GM12878 (cell line): ENCODE results near the gene PTPN20. TPM values are rescaled to one million over a fixed set of nuclear protein-coding genes. Genes with fewer than 3 reads are reported as not detected.

ENCODE experiments used
- ATAC-seq: fragments of 200-7000 bp; cut with Tn5 transposase; 3 replicates; pipeline ENCODE4 v1.9.1; 2020; ENCODE audit warnings: mild to moderate bottlenecking, moderate library complexity
- BruUV-seq: library from RNA; stranded (reverse); fragments of 400-500 nt; replicated peaks from 2 replicates; lab custom pipeline; 2021; lab: Mats Ljungman, UMichigan
- CTCF ChIA-PET: fragments of 300-600 bp; sonication (Branson Sonifier 250); formaldehyde crosslinking; extraction: SDS; loops from one replicate; lab custom pipeline; 2021; ENCODE audit warnings: inconsistent platforms; lab: Yijun Ruan, JAX
- POLR2A ChIA-PET: fragments of 350-600 bp; formaldehyde crosslinking; extraction: SDS; loops from one replicate; lab custom pipeline; 2021; ENCODE audit warnings: inconsistent platforms; lab: Charles Lee
- RAD21 ChIA-PET: fragments of 300-600 bp; sonication (Branson Sonifier 250); formaldehyde crosslinking; loops from one replicate; lab custom pipeline; 2023; ENCODE audit warnings: antibody characterized with exemption; ENCODE audit not compliant: unreplicated experiment; lab: Charles Lee
- SMC1A ChIA-PET: fragments of 300-600 bp; sonication (Branson Sonifier 250); formaldehyde crosslinking; loops from one replicate; lab custom pipeline; 2023; ENCODE audit not compliant: unreplicated experiment, uncharacterized antibody; lab: Charles Lee
- DNase-seq: peaks from one replicate; pipeline ENCODE4 v3.0.0-alpha.2; 2011; ENCODE audit warnings: low read depth, low spot score
- FAIRE-seq: peaks from 3 replicates; lab custom pipeline; 2011; peaks lifted over from hg19 to GRCh38; lab: Jason Lieb, UNC
- H2AFZ ChIP-seq: 2 replicates; pipeline ENCODE4 v1.6.0; 2011; ENCODE audit warnings: low read depth, low read length, control low read depth; ENCODE audit not compliant: control insufficient read depth
- H3K27ac ChIP-seq: 2 replicates; pipeline ENCODE4 v1.5.1; 2011; ENCODE audit warnings: control low read depth; ENCODE audit not compliant: control insufficient read depth, insufficient read depth
- H3K27me3 ChIP-seq, 2 experiments: replicated peaks in 1 of 2; 2 replicates each; pipeline versions ENCODE4 v1.6.0 to v1.6.1; 2011; ENCODE audit warnings: low read length in 1 of 2; ENCODE audit not compliant: control insufficient read depth in 2 of 2, insufficient read depth in 2 of 2
- H3K36me3 ChIP-seq, 2 experiments: 2 replicates each; pipeline ENCODE4 v1.5.1; 2011; ENCODE audit warnings: low read length in 1 of 2; ENCODE audit not compliant: control insufficient read depth in 2 of 2, insufficient read depth in 2 of 2
- H3K4me1 ChIP-seq: 2 replicates; pipeline ENCODE4 v1.6.1; 2011; ENCODE audit warnings: mild to moderate bottlenecking, low read length, moderate library complexity, mixed read lengths; ENCODE audit not compliant: control insufficient read depth, insufficient read depth
- H3K4me2 ChIP-seq: 2 replicates; pipeline ENCODE4 v1.6.0; 2011; ENCODE audit warnings: control low read depth; ENCODE audit not compliant: control insufficient read depth, insufficient read depth
- H3K4me3 ChIP-seq: fragments of 200-600 bp; sonication (generic); 2 replicates; pipeline ENCODE4 v1.5.1; 2016
- H3K79me2 ChIP-seq: 2 replicates; pipeline ENCODE4 v1.6.0; 2011; ENCODE audit warnings: low read length; ENCODE audit not compliant: control insufficient read depth, insufficient read depth
- H3K9ac ChIP-seq: 2 replicates; pipeline ENCODE4 v1.8.0; 2011; ENCODE audit warnings: low read length, control low read depth, mixed read lengths; ENCODE audit not compliant: control insufficient read depth, insufficient read depth
- H3K9me3 ChIP-seq: replicated peaks from 3 replicates; pipeline ENCODE4 v1.5.1; 2011; ENCODE audit warnings: mild to moderate bottlenecking, low read length; ENCODE audit not compliant: control insufficient read depth, insufficient read depth
- H4K20me1 ChIP-seq: 2 replicates; pipeline ENCODE4 v1.6.0; 2011; ENCODE audit not compliant: control insufficient read depth, insufficient read depth
- ASH2L ChIP-seq: fragments of 300-600, 200-600 bp; sonication (generic); IDR thresholded peaks from 2 replicates; pipeline ENCODE4 v1.6.1; 2017; ENCODE audit warnings: low read depth, mild to moderate bottlenecking, borderline replicate concordance
- POU2F2 ChIP-seq: IDR thresholded peaks from 3 replicates; pipeline ENCODE4 v1.6.1; 2011; ENCODE audit warnings: low read depth, mild to moderate bottlenecking, low read length, borderline replicate concordance
- WGBS: methylation state at CpG from one replicate; pipeline ENCODE4 v1.1.6; 2016; ENCODE audit warnings: low lambda C conversion rate; ENCODE audit not compliant: insufficient replicate concordance, insufficient coverage; ENCODE audit errors: missing lambda C conversion rate; 5-methylcytosine and 5-hydroxymethylcytosine counted together
- in situ Hi-C: fragments of 300-500 bp; cut with MboI; formaldehyde crosslinking; loops from 9 replicates; pipeline ENCODE4 v1.14.3; 2018; ENCODE audit warnings: mixed read lengths
- intact Hi-C: fragments of 100-400 bp; cut with micrococcal nuclease; formaldehyde crosslinking; loops from one replicate; pipeline ENCODE4 v1.14.2; 2022; ENCODE audit not compliant: unreplicated experiment
- polyA plus RNA-seq, 11 experiments: library from polyadenylated mRNA; depleted of rRNA in 4 of 11; unstranded in 6 of 11; stranded (reverse) in 5 of 11; fragments of >200 nt; fragmentation: Nextera tagmentation in 4 of 11; fragmentation: Illumina TruSeq in 1 of 11; extraction: Ambion mirVana in 4 of 11; extraction: Trizol in 1 of 11; gene quantifications; 1 replicate in 1 of 11; 2 replicates in 10 of 11; pipeline versions ENCODE4 v1.2.1 to v1.2.3, GENCODE V29; 2011 to 2016; ENCODE audit warnings: inconsistent platforms in 2 of 11, missing spikeins in 2 of 11, low read depth in 1 of 11
- total RNA-seq, 4 experiments: library from RNA; depleted of rRNA in 3 of 4; stranded (reverse); fragments of >200 nt in 3 of 4; fragmentation: Illumina TruSeq in 1 of 4; extraction: Trizol in 1 of 4; gene quantifications; 2 replicates each; pipeline versions ENCODE4 v1.2.1 to v1.2.3, GENCODE V29; 2013 to 2021
- TF ChIP-seq, protein P1 (sequence below): IDR thresholded peaks from 2 replicates; pipeline ENCODE4 v1.6.1; 2012; ENCODE audit warnings: improper control_type of control experiment, low read depth, low read length; ENCODE audit not compliant: insufficient replicate concordance

Gene PTPN20
- total and polyA plus RNA-seq, 10 of the 15 experiments (the other 5 are each of a cell fraction or from before 2014, with no cell fraction given): 0.04 to 3.4 (median 0.10) TPM; not detected in 4

DNA sequence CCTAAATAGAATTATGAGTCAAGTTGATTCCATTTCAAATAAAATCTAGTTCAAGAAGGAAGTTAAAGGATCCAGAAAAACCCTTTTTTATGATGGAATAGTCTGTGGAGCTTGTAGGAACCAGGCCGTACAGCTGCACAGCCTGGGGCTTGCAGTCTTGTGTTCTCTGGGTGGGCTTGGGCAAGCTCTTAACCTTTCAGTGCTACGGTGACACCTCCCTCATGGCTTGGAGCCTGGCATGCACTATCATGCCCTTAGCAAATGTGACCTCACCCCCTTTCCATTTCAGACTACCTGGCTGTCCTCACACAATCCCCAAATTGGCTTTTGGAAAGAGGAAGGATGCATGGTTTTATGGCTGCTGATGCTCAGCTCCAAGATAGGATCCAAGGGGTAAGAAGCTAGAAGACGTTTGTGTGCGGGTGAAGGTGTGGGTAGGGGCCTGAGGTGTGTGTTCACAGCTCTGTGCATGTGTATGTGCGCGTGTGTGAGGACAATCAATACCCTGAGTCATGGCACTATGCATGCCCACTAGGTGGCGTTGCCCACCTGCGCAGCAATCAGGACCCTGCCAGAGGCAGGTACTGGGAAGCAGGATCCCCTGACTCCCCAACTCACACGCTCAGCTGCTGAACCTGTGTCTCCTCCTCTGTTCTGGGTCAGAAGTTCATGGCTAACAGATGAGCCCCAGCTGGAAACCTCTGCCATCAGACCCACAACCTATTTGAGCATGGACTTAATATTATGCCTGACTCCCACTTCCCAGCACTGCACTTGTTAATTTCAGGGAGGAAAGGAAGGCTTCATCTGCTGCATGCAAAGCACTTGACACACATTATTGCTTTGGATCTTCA lies 113.4 kb downstream of the PTPN20 start (continued):
- peak; percentile 69; the same call in 1 of the 3 replicates for TF ChIP-seq POU2F2
- TF ChIP-seq, all 136 proteins: peak for 5

DNA sequence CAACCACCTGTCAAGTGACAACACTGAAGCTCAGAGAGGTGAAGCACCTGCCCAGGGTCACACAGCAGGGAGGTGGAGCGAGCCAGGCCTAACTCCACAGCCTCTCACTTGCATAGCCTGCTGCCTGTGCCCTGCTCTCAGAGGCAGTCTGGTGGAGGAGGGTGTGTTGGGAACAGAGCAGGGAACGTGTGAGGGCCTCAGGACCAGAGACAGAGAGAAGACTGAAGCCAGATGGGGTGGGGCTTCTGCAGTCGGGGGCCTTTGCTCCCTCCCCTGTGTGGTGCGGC lies 114.0 kb downstream of the PTPN20 start:
- H3K79me2 ChIP-seq: no peaks in the 10 kb centered on the region
- H3K36me3 ChIP-seq: no peaks in the 10 kb centered on the region
- no peak for TF ChIP-seq ASH2L
- TF ChIP-seq, protein P1, sequence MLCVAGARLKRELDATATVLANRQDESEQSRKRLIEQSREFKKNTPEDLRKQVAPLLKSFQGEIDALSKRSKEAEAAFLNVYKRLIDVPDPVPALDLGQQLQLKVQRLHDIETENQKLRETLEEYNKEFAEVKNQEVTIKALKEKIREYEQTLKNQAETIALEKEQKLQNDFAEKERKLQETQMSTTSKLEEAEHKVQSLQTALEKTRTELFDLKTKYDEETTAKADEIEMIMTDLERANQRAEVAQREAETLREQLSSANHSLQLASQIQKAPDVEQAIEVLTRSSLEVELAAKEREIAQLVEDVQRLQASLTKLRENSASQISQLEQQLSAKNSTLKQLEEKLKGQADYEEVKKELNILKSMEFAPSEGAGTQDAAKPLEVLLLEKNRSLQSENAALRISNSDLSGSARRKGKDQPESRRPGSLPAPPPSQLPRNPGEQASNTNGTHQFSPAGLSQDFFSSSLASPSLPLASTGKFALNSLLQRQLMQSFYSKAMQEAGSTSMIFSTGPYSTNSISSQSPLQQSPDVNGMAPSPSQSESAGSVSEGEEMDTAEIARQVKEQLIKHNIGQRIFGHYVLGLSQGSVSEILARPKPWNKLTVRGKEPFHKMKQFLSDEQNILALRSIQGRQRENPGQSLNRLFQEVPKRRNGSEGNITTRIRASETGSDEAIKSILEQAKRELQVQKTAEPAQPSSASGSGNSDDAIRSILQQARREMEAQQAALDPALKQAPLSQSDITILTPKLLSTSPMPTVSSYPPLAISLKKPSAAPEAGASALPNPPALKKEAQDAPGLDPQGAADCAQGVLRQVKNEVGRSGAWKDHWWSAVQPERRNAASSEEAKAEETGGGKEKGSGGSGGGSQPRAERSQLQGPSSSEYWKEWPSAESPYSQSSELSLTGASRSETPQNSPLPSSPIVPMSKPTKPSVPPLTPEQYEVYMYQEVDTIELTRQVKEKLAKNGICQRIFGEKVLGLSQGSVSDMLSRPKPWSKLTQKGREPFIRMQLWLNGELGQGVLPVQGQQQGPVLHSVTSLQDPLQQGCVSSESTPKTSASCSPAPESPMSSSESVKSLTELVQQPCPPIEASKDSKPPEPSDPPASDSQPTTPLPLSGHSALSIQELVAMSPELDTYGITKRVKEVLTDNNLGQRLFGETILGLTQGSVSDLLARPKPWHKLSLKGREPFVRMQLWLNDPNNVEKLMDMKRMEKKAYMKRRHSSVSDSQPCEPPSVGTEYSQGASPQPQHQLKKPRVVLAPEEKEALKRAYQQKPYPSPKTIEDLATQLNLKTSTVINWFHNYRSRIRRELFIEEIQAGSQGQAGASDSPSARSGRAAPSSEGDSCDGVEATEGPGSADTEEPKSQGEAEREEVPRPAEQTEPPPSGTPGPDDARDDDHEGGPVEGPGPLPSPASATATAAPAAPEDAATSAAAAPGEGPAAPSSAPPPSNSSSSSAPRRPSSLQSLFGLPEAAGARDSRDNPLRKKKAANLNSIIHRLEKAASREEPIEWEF: no peak
- H3K4me1 ChIP-seq: no peaks in the 10 kb centered on the region
- H3K9ac ChIP-seq: no peak overlapping the region
- H3K4me2 ChIP-seq: no peak overlapping the region
- CTCF ChIA-PET: interaction anchor here (0.7 to 3.1 kb wide), 12 partner anchors 15 to 316 kb away, joined by 3 to 45 read pairs (median 5); no protein-coding TSS in a partner anchor
- POLR2A ChIA-PET: no interaction called here
- 45% methylated on average over 4 of the region's 4 CpGs for WGBS
- no peaks in the 10 kb centered on the region for H3K9me3 ChIP-seq
- RAD21 ChIA-PET: interaction anchor here (1.4 to 2.3 kb wide), 4 partner anchors 30 to 316 kb away, joined by 4 to 24 read pairs (median 5); no protein-coding TSS in a partner anchor
- no peak overlapping the region for H3K27ac ChIP-seq
- no peaks in the 10 kb centered on the region; a peak in 2 of 4 replicates for H3K27me3 ChIP-seq
- no peaks in the 10 kb centered on the region for H4K20me1 ChIP-seq
- no peak overlapping the region for H2AFZ ChIP-seq
- intact Hi-C loops: no loop called here
- no peak overlapping the region for H3K4me3 ChIP-seq
- SMC1A ChIA-PET: interaction anchor here (0.8 to 3.3 kb wide), 6 partner anchors 12 to 316 kb away, joined by 3 to 20 read pairs (median 5); no protein-coding TSS in a partner anchor
- DNase-seq (no peak), ATAC-seq (peak; percentile 11; the same call in 1 of the 3 replicates), FAIRE-seq (no peak)
- in situ Hi-C loops: no loop called here
- no TSS peak for BruUV-seq
